GM18505 (cell line): ENCODE measurements around the gene SYT8.

Source experiments
- ATAC-seq: cut with Tn5 transposase; IDR thresholded peaks from one replicate; pipeline ENCODE4 v1.9.1; 2021; ENCODE audit not compliant: unreplicated experiment
- POLR2A ChIP-seq: IDR thresholded peaks from 4 replicates; pipeline ENCODE4 v1.6.1; 2011; ENCODE audit warnings: borderline replicate concordance; ENCODE audit not compliant: insufficient read depth, insufficient read length; ENCODE audit errors: extremely low read depth

Gene SYT8

GRCh38 chr11:1857064-1857463 is 22.3 kb downstream of the SYT8 start:
- no peak for ATAC-seq
- TF ChIP-seq POLR2A: no peak

- no peak for TF ChIP-seq POLR2A
- no peak for ATAC-seq
Observed at GRCh38 chr11:1858154-1858553, 23.4 kb downstream of the SYT8 start.

- TF ChIP-seq POLR2A: no peak
- ATAC-seq: no peak
Observed at GRCh38 chr11:1858576-1858975, 23.8 kb downstream of the SYT8 start.

GRCh38 chr11:1859004-1859403 is 24.2 kb downstream of the SYT8 start:
- no peak for TF ChIP-seq POLR2A
- no peak for ATAC-seq

DNA sequence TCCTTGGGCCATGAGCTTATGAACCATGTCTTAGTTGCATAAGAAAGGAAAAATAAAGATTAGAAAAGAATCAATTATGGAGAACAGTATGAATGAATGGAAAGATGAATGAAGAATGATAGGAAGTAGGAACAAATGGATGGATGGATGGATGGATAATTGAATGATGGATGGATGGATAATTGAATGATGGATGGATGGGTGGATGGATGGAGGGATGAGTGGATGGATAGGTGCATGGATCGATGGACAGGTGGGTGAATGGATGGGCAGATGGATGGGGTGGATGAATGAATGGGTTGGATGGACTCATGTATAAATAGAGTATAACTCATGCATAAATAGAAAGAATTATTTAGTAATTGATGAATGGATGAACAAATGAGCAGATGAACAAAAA is 25.3 kb downstream of the SYT8 start:
- no peak for TF ChIP-seq POLR2A
- no peak for ATAC-seq

DNA sequence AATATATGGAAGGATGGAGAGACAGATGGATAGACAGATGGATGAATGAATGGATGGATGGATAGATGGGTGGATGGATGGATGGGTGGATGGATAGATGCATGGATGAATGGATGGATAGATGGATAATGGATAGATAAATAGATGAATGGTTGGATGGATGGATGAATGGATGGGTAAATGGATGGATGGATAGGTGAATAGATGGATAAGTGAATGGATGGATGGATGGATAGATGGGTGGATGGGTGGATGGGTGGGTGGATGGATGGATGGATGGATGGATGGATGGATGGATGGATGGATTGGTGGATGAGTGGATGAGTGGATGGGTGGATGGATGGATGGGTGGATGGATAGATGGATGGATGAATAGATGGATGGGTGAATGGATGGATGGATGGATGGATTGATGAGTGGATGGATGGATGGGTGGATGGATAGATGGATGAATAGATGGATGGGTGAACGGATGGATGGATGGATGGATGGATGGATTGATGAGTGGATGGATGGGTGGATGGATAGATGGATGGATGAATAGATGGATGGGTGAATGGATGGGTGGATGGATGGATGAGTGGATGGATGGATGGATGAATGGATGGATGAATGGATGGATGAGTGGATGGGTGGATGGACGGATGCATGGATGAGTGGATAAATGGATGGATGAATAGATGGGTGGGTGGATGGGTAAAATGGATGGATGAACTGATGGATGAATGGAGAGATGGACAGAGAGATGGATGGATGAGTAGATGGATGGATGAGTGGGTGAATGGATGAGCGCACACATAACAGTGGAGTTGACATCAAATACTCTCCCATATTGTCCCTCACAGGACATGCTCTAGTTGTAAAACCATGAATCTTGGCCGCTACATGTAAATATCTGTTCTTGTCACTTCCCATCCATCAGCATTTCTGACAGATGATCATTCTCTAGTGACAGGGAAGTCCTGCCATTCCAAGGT is 26.9 kb downstream of the SYT8 start:
- TF ChIP-seq POLR2A: no peak
- ATAC-seq: no peak

DNA sequence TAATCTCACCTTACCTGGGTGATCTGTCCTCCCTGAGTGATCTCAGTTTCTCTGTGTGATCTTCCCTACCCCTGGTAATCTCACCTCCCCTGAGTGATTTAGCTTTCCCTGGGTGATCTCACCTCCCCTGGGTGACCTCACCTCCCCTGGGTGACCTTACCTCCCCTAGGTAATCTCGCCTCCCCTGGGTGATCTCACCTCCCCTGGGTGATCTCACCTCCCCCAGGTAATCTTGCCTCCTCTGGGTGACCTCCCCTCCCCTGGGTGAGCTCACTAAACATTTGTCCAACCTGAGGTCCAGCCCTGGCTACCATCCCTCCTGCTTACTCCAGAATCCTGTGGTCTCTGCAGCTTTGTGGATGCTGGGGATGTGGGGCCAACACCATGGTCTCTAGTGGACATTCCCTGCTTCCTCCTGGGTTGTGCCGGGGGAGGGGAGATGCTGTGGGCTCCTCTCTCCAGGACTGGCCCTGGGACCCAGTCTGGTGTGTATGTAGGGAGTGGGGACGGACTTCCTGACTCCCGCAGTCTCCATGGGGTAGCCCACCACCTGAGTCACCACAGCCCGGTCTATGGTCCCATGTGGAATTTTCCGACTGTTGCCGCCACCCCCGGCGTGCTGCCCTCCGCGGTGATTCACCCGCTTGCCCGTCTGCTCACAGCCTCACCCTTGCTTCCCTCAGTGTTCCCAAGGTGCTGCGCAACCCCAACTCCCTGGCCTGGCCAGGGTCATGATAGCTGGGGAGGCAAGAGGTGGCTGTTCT is 28.0 kb downstream of the SYT8 start:
- no peak for ATAC-seq
- TF ChIP-seq POLR2A: no peak

GRCh38 chr11:1863352-1864216 is 28.8 kb downstream of the SYT8 start:
- no peak for TF ChIP-seq POLR2A
- ATAC-seq: no peak

DNA sequence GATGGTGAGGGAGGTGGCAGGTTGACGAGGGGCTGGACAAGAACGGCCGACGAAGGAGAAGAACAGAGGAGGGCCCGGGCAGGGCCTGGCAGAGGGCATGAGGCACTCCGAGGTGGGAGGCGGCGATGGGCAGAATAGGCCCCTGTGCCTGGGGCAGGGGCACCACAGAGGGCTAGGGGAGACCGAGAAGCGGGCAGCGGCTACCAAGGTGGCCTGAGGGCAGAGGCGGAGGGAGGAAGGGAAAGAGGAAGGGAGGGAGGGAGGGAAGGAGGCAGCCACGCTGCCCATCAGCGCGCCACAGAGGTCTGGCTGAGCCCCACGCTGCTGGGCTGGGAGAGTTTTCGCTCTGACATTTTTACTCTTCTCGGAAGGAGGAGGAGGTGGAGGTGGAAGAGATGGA is 29.4 kb downstream of the SYT8 start:
- no peak for TF ChIP-seq POLR2A

DNA sequence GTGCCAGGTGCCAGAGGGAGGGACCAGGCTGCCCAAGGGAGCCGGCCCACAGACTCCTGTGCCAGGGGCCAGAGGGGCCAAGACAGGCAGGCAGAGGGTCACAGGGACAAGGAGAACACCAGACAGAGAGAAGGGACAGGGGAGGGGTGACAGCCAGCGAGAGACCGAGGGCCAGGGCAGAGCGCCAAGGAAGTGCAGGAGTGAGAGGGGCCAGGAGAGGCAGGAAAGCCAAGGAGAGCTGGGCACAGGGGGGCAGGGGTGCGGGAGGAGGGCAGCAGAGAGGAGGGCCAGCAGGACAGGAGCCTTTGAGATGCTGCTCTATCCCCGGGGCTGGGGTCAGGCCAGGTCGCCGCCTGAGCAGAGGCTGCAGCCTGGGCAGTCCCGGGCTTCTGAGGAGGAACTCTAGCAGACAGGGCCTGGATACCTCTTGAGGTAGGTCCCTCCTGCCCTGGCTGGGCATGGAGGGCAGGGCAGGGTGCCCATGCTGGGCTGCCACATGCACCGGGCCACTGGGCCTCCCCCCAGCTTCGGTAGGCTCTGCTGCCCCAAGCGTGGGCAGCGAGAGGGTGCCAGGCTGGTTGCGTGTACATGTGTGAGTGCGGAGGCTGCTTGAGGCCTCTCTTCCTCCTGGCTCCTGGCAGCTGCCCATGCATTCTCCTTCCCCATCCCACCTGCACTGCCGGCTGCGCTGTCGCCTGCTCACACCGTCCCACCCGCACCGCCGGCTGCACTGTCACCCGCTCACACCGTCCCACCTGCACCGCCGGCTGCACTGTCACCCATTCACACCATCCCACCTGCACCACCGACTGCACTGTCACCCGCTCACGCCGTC is 30.3 kb downstream of the SYT8 start:
- peak; percentile 25 for TF ChIP-seq POLR2A
- ATAC-seq: no peak

More for the DNA sequence above, 29.4 kb downstream of the SYT8 start:
- no peak for ATAC-seq

DNA sequence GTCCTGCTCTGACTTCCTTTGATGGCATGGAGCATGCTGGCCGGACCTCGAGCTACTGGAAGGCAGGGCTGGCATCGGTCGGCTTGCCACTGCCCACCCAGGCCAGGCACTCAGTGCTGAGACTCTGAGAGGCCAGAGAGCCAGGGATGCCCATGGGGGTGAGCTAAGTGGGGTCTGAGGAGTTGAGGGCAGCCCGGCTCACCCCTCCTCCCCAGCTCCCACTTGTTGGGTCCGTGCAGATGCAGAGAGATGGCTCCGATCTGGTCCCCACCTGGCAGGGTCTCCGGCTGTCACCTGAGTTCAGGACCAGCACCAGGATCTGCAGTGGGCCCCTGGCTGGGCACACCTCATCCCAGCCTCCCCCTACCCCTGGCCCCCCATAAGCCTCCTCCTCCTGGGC is 31.4 kb downstream of the SYT8 start:
- no peak for ATAC-seq
- TF ChIP-seq POLR2A: no peak

GRCh38 chr11:1866776-1867175 is 32.0 kb downstream of the SYT8 start:
- no peak for ATAC-seq
- no peak for TF ChIP-seq POLR2A

- TF ChIP-seq POLR2A: no peak
- no peak for ATAC-seq
Observed at GRCh38 chr11:1867381-1867780, 32.6 kb downstream of the SYT8 start.

DNA sequence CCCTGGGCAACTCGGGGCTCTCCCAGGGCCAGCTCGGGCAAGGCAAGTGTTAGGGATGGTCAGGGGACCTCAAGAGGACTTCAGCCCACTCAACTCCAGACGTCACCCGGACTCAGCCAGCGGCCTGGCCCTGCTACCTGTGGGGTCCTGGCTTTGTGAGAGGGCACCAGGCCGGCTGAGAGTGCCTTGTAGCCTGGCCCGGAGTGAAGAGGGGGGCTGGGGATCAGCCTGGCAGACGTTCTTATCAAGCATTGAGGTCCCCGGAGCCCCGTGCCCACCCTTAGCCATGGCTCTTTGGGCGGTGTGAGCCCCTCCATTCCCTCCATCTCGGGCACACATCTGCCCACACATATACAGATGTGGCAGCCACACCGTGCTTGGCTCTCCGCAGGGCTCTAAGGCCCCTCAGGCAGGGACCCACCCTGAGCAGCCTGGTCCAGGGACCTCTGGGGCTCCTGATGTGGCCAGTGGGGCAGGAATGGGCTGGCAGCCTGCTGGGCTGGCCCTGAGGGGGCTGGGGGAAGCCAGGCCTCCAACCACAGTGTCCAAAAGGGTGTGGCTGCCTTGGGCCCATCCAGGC is 33.4 kb downstream of the SYT8 start:
- TF ChIP-seq POLR2A: no peak
- no peak for ATAC-seq
